Stimulated activated CD8-positive, alpha-beta memory T cell treated with anti-CD3 and anti-CD28 coated beads, Interleukin-12 subunit alpha, Interleukin-12 subunit beta, amount 100 ng/mL, for 24 hours (primary cell): ENCODE measurements around the gene JOSD1.
"Not testable (repeated sequence)": the region's sequence is repeated elsewhere in the genome, so short reads cannot be mapped to it uniquely, and the experiment has no call there.

Experiments used
- DNase-seq: peaks from one replicate; pipeline ENCODE4 v3.0.0-alpha.2; 2020; ENCODE audit errors: extremely low read depth

Gene JOSD1

DNA sequence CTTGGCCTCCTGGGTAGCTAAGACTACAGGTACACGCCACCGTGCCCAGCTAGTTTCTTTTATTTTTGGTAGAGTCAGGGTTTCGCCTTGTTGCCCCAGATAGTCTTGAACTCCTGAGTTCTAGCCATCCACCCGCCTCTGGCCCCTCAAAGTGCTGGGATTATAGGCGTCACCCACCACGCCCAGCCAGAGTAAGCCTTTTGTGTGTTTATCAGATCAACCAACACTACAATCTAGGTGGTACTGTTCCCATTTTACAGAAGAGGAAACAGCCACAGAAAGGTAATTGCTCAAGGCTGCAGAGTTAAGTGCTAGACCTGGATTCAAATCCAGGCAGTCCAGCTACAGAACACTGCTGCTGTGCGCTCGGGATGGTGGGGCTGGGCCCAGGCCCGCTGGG lies 15.8 kb downstream of the JOSD1 start:
- no peak for DNase-seq

DNA sequence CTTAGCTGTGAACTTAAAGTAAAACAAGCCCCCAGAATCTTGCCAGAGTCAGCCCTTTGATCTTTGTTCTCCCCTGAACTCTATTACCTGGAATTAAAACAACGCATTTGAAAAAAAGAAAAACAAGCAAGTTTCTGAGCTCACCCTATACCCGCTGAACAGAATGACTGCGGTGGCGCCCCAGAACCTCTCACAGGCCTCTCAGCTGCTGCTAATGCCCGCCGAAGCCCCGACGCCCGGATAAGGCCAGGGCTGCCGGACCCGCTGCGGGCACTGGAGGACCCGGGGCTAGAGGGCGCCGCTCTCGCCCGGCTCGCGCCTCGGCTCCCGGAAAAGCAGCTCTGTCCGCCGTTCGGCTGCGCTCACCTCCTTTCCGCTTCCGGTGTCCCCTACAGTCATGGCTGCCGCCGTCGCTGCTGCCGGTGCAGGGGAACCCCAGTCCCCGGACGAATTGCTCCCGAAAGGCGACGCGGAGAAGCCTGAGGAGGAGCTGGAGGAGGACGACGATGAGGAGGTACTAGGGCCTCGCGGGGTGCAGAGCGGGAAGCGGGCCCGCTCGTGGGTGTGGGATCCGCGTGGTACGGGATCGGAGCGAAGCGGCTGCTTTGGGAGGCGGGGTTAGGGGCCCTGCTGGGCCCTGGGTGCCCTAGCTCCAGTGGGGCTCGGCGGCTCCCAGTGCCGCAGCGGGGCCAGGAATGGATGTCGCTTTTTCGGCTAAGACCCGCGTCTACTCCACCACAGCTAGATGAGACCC lies 19.0 kb downstream of the JOSD1 start, which contains the start of gene TOMM22:
TSS of gene TOMM22 (plus strand) at position 376 of the 754 bp plus-strand sequence. CDS start at position 398, 22 bp downstream.
- peak; percentile 63 for DNase-seq

DNA sequence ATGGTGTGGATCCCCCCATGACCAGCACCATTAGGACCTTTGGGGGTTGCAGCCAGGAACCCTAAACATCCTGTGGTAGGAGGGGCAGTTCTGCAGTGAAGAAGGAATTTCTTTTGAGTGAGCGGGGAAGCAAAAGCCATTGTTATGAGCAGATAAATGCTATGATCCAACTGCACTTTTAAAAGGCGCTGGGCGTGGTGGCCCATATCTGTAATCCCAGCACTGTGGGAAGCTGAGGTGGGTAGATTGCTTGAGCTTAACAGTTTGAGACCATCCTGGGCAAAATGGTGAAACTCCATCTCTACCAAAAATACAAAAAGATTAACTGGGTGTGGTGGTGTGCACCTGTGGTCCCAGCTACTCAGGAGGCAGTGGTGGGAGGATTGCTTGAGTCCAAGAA lies 24.9 kb downstream of the JOSD1 start:
- no peak for DNase-seq

GRCh38 chr22:38674888-38675287 lies 25.9 kb downstream of the JOSD1 start:
- DNase-seq, result no peak

- no peak for DNase-seq
Measured at GRCh38 chr22:38657045-38657909, 43.5 kb downstream of the JOSD1 start.

- peak; percentile 67 for DNase-seq
Measured at GRCh38 chr22:38656256-38657044, 44.3 kb downstream of the JOSD1 start, which contains the start of the genes CBY1 and FAM227A. Gene CBY1 (plus strand): TSS chr22:38656638. CDS start chr22:38668055, 11,417 bp downstream. Gene FAM227A (minus strand): TSS chr22:38656392. CDS start chr22:38650168, 6,224 bp downstream.

GRCh38 chr22:38655519-38656255 lies 45.1 kb downstream of the JOSD1 start:
- DNase-seq, result no peak

DNA sequence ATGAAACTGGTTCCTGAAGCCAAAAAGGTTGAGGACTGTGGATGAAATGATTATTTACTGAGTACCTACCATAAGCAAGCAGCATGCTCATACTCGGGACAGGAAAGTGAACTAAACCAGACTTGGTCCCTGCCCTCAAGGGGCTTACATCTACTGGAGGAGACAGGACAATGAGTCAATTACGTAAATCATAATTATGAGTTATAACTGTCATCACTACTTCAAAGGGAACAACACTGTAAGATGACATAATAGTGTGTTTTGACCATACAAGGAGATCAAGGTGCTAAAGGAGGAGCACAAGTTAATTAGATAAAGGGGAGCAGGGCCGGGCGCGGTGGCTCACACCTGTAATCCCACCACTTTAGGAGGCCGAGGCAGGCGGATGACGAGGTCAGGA lies 47.0 kb downstream of the JOSD1 start:
- no peak for DNase-seq

DNA sequence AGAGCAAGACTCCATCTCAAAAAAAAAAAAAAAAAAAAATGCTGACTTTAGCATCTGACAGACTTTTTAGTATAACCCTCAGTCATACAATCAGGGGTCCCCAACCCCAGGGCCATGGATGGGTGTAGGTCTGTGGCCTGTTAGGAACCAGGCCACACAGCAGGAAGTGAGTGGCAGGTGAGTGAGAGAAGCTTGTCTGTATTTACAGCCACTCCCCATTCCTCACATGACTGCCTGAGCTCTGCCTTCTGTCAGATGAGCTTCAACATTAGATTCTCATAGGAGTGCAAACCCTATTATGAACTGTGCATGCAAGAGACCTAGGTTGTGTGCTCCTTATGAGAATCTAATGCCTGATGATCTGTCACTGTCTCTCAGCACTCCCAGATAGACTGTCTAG lies 47.9 kb downstream of the JOSD1 start:
- DNase-seq, result no peak

- DNase-seq, result no peak
Measured at GRCh38 chr22:38649841-38650522, 50.8 kb downstream of the JOSD1 start.

DNA sequence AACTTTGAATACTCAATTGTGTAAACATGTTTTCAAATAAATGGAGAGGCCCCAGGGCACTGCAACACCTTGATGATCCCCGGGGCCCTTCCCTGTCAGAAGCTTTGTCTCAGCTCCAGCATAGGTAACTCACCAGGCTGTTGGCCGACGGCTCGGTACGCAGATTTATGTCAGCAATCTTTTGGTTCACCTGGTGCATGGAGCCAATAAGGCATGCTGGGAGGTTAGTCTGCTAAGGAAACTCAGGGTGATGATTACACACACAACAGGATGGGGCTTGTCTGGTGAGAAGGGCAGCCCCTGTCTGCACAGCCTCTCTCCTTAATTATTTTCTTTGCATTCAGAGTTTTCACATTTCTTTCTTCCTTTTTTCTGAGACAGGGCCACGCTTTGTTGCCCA lies 55.3 kb downstream of the JOSD1 start:
- DNase-seq, result no peak

GRCh38 chr22:38644245-38644644 lies 56.5 kb downstream of the JOSD1 start:
- DNase-seq, result not testable (repeated sequence)

DNA sequence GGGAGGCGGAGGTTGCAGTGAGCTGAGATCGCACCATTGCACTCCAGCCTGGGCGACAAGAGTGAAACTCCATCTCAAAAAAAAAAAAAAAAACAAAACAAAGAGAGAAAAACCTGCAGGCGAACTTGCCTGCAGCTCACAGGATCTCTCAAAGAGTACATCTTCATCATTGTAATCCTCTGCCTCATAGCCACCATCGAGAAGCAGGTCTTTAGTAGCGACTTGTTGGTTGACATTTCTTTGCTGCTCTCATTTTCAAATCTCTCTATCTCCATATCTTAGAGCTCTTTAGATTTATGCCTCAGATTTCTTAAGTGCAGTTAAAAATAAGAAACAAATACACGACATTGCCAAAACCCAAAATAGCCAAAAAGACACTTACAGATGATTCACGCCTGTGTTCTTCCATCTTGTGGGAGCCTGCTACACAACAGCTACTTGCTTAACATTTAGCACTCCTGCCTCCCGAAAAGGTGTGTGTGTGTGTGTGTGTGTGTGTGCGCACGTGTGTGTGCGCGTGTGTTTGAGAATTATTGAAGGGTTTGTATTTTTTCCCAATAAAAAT lies 59.2 kb downstream of the JOSD1 start:
- DNase-seq, result no peak

DNA sequence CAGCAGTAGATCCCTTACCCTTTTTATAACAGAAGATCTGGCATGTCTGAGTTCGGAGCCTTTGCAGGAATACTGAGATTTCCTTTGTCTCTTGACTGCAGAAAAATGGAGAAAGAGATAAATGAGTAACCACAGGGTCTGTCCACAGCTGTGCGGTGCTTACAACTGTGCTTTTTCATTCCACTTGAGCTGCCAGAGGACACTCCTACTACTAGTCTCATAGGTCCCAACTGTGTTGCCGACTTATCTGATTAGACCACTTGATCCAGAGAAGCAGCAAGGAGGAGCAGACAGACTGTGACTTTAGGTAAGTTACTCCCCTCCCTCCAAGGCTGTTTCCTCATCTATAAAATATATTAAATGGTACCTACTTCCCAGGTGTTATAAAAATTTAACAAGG lies 62.0 kb downstream of the JOSD1 start:
- DNase-seq, result no peak

DNA sequence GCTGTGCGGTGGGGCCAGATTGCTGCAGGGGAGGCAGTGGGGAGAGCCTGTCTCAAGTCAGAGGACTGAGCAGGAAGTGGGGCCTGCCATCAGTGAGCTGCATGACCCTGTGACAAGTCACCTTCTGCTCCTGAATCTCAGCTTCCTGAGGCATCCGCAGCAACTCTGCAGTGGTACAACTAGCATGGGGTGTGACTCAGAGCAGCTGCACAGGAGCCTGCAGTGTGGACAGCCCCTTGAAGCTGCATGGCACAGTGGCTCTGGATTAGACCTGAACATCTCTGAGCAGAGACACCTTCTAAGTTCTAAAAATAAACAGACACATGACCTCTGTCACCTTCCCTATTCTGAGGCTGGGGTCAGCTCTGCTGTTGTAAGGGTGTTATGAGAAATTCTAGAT lies 62.5 kb downstream of the JOSD1 start:
- no peak for DNase-seq
